GM12878 (cell line): ENCODE results near the gene AHNAK. TPM values are rescaled to one million over a fixed set of nuclear protein-coding genes. Genes with fewer than 3 reads are reported as not detected.

Source experiments
- ATAC-seq: fragments of 200-7000 bp; cut with Tn5 transposase; 3 replicates; pipeline ENCODE4 v1.9.1; 2020; ENCODE audit warnings: mild to moderate bottlenecking, moderate library complexity
- BruUV-seq: library from RNA; stranded (reverse); fragments of 400-500 nt; replicated peaks from 2 replicates; lab custom pipeline; 2021; lab: Mats Ljungman, UMichigan
- CTCF ChIA-PET: fragments of 300-600 bp; sonication (Branson Sonifier 250); formaldehyde crosslinking; extraction: SDS; loops from one replicate; lab custom pipeline; 2021; ENCODE audit warnings: inconsistent platforms; lab: Yijun Ruan, JAX
- POLR2A ChIA-PET: fragments of 350-600 bp; formaldehyde crosslinking; extraction: SDS; loops from one replicate; lab custom pipeline; 2021; ENCODE audit warnings: inconsistent platforms; lab: Charles Lee
- RAD21 ChIA-PET: fragments of 300-600 bp; sonication (Branson Sonifier 250); formaldehyde crosslinking; loops from one replicate; lab custom pipeline; 2023; ENCODE audit warnings: antibody characterized with exemption; ENCODE audit not compliant: unreplicated experiment; lab: Charles Lee
- SMC1A ChIA-PET: fragments of 300-600 bp; sonication (Branson Sonifier 250); formaldehyde crosslinking; loops from one replicate; lab custom pipeline; 2023; ENCODE audit not compliant: unreplicated experiment, uncharacterized antibody; lab: Charles Lee
- DNase-seq: peaks from one replicate; pipeline ENCODE4 v3.0.0-alpha.2; 2011; ENCODE audit warnings: low read depth, low spot score
- FAIRE-seq: peaks from 3 replicates; lab custom pipeline; 2011; peaks lifted over from hg19 to GRCh38; lab: Jason Lieb, UNC
- H2AFZ ChIP-seq: 2 replicates; pipeline ENCODE4 v1.6.0; 2011; ENCODE audit warnings: low read depth, low read length, control low read depth; ENCODE audit not compliant: control insufficient read depth
- H3K27ac ChIP-seq: 2 replicates; pipeline ENCODE4 v1.5.1; 2011; ENCODE audit warnings: control low read depth; ENCODE audit not compliant: control insufficient read depth, insufficient read depth
- H3K27me3 ChIP-seq, 2 experiments: replicated peaks in 1 of 2; 2 replicates each; pipeline versions ENCODE4 v1.6.0 to v1.6.1; 2011; ENCODE audit warnings: low read length in 1 of 2; ENCODE audit not compliant: control insufficient read depth in 2 of 2, insufficient read depth in 2 of 2
- H3K36me3 ChIP-seq, 2 experiments: 2 replicates each; pipeline ENCODE4 v1.5.1; 2011; ENCODE audit warnings: low read length in 1 of 2; ENCODE audit not compliant: control insufficient read depth in 2 of 2, insufficient read depth in 2 of 2
- H3K4me1 ChIP-seq: 2 replicates; pipeline ENCODE4 v1.6.1; 2011; ENCODE audit warnings: mild to moderate bottlenecking, low read length, moderate library complexity, mixed read lengths; ENCODE audit not compliant: control insufficient read depth, insufficient read depth
- H3K4me2 ChIP-seq: 2 replicates; pipeline ENCODE4 v1.6.0; 2011; ENCODE audit warnings: control low read depth; ENCODE audit not compliant: control insufficient read depth, insufficient read depth
- H3K4me3 ChIP-seq: fragments of 200-600 bp; sonication (generic); 2 replicates; pipeline ENCODE4 v1.5.1; 2016
- H3K79me2 ChIP-seq: 2 replicates; pipeline ENCODE4 v1.6.0; 2011; ENCODE audit warnings: low read length; ENCODE audit not compliant: control insufficient read depth, insufficient read depth
- H3K9ac ChIP-seq: 2 replicates; pipeline ENCODE4 v1.8.0; 2011; ENCODE audit warnings: low read length, control low read depth, mixed read lengths; ENCODE audit not compliant: control insufficient read depth, insufficient read depth
- H3K9me3 ChIP-seq: replicated peaks from 3 replicates; pipeline ENCODE4 v1.5.1; 2011; ENCODE audit warnings: mild to moderate bottlenecking, low read length; ENCODE audit not compliant: control insufficient read depth, insufficient read depth
- H4K20me1 ChIP-seq: 2 replicates; pipeline ENCODE4 v1.6.0; 2011; ENCODE audit not compliant: control insufficient read depth, insufficient read depth
- CBX5 ChIP-seq: sonication (generic); IDR thresholded peaks from 2 replicates; pipeline ENCODE4 v1.6.1; 2016; ENCODE audit warnings: low read depth, moderate library complexity, mild to moderate bottlenecking, inconsistent platforms
- E4F1 ChIP-seq: fragments of 450-650 bp; IDR thresholded peaks from 2 replicates; pipeline ENCODE4 v1.6.1; 2018; ENCODE audit warnings: borderline replicate concordance, mild to moderate bottlenecking; ENCODE audit not compliant: partially characterized antibody
- MTA2 ChIP-seq: fragments of 450-650 bp; IDR thresholded peaks from 2 replicates; pipeline ENCODE4 v1.6.1; 2016; ENCODE audit warnings: low read depth, mild to moderate bottlenecking, moderate library complexity
- MYC ChIP-seq: IDR thresholded peaks from 2 replicates; pipeline ENCODE4 v1.6.1; 2011; ENCODE audit warnings: mild to moderate bottlenecking, low read length, moderate library complexity, inconsistent platforms; ENCODE audit not compliant: insufficient read depth, insufficient replicate concordance, insufficient read length, severe bottlenecking
- POU2F2 ChIP-seq: IDR thresholded peaks from 3 replicates; pipeline ENCODE4 v1.6.1; 2011; ENCODE audit warnings: low read depth, mild to moderate bottlenecking, low read length, borderline replicate concordance
- RBBP5 ChIP-seq: fragments of 200-600 bp; sonication (generic); conservative IDR thresholded peaks from 2 replicates; pipeline ENCODE4 v1.6.1; 2016
- RELB ChIP-seq: fragments of 450-650 bp; IDR thresholded peaks from 2 replicates; pipeline ENCODE4 v1.6.1; 2017; ENCODE audit warnings: low read depth, mild to moderate bottlenecking, moderate library complexity
- SIN3A ChIP-seq: IDR thresholded peaks from 2 replicates; pipeline ENCODE4 v1.6.1; 2012; ENCODE audit warnings: low read depth, low read length, improper control_type of control experiment
- TAF1 ChIP-seq: IDR thresholded peaks from 2 replicates; pipeline ENCODE4 v1.6.1; 2011; ENCODE audit warnings: mild to moderate bottlenecking, low read depth, low read length, borderline replicate concordance
- TCF3 ChIP-seq: IDR thresholded peaks from 2 replicates; pipeline ENCODE4 v1.6.1; 2012; ENCODE audit warnings: low read depth, mild to moderate bottlenecking, low read length, borderline replicate concordance; ENCODE audit not compliant: insufficient read depth
- WGBS: methylation state at CpG from one replicate; pipeline ENCODE4 v1.1.6; 2016; ENCODE audit warnings: low lambda C conversion rate; ENCODE audit not compliant: insufficient replicate concordance, insufficient coverage; ENCODE audit errors: missing lambda C conversion rate; 5-methylcytosine and 5-hydroxymethylcytosine counted together
- in situ Hi-C: fragments of 300-500 bp; cut with MboI; formaldehyde crosslinking; loops from 9 replicates; pipeline ENCODE4 v1.14.3; 2018; ENCODE audit warnings: mixed read lengths
- intact Hi-C: fragments of 100-400 bp; cut with micrococcal nuclease; formaldehyde crosslinking; loops from one replicate; pipeline ENCODE4 v1.14.2; 2022; ENCODE audit not compliant: unreplicated experiment
- polyA plus RNA-seq, 11 experiments: library from polyadenylated mRNA; depleted of rRNA in 4 of 11; unstranded in 6 of 11; stranded (reverse) in 5 of 11; fragments of >200 nt; fragmentation: Nextera tagmentation in 4 of 11; fragmentation: Illumina TruSeq in 1 of 11; extraction: Ambion mirVana in 4 of 11; extraction: Trizol in 1 of 11; gene quantifications; 1 replicate in 1 of 11; 2 replicates in 10 of 11; pipeline versions ENCODE4 v1.2.1 to v1.2.3, GENCODE V29; 2011 to 2016; ENCODE audit warnings: inconsistent platforms in 2 of 11, missing spikeins in 2 of 11, low read depth in 1 of 11
- total RNA-seq, 4 experiments: library from RNA; depleted of rRNA in 3 of 4; stranded (reverse); fragments of >200 nt in 3 of 4; fragmentation: Illumina TruSeq in 1 of 4; extraction: Trizol in 1 of 4; gene quantifications; 2 replicates each; pipeline versions ENCODE4 v1.2.1 to v1.2.3, GENCODE V29; 2013 to 2021
- TF ChIP-seq, protein P1 (sequence below): fragments of 450-650 bp; IDR thresholded peaks from 2 replicates; pipeline ENCODE4 v1.6.1; 2014; ENCODE audit warnings: mild to moderate bottlenecking
- TF ChIP-seq, protein P2 (sequence below): fragments of 450-650 bp; formaldehyde crosslinking; IDR thresholded peaks from 2 replicates; pipeline ENCODE4 v1.4.0; 2022; ENCODE audit warnings: mild to moderate bottlenecking, moderate library complexity

Gene AHNAK
- total and polyA plus RNA-seq, 10 of the 15 experiments (the other 5 are each of a cell fraction or from before 2014, with no cell fraction given): 0.76 to 90.3 (median 19.4) TPM

GRCh38 chr11:62500650-62501030 is 46.0 kb downstream of the AHNAK start (continued):
- no peak for TF ChIP-seq E4F1
- no peak for TF ChIP-seq SIN3A

DNA sequence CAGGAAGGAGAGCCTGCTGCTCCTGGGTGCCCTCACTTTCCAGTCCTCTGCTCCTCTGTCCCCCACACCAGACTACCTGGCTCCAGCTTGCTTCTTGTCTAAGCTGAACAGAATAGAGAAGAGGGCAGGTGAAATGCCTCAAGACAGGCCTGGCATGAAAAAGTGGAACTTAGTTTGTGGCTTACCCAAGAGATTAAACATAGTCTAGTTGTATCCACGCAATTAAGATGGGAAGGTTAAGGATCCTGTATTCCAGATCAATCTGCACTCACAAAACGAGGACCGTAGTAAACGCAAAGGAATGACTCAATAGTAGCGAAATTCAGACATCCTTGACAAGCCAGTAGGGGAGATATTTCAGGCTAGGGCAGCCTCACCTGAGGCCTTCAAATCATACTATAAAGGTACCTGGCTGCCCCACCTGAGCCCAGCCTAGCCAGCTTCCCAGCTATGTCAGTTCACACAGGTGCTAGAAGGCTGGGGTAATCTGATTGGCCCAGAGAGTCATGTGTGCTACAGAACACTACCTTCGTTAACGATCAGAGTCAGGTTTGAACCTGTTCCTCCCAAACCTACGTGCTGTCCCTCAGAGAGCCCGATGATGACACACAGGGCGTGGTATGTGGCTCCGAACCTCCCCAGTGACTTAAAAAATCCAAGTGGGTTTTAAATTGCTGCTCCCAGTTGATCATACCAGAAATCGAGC is 46.5 kb downstream of the AHNAK start:
- DNase-seq: no peak
- no peak for FAIRE-seq
- H3K27me3 ChIP-seq: peaks cover 0 to 5% of the 10 kb centered on the region in 2 experiments; a peak in 1 of 4 replicates
- TF ChIP-seq, protein P1, sequence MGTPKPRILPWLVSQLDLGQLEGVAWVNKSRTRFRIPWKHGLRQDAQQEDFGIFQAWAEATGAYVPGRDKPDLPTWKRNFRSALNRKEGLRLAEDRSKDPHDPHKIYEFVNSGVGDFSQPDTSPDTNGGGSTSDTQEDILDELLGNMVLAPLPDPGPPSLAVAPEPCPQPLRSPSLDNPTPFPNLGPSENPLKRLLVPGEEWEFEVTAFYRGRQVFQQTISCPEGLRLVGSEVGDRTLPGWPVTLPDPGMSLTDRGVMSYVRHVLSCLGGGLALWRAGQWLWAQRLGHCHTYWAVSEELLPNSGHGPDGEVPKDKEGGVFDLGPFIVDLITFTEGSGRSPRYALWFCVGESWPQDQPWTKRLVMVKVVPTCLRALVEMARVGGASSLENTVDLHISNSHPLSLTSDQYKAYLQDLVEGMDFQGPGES: no peak
- TF ChIP-seq RBBP5 (no peak), MYC (no peak), POU2F2 (no peak), CBX5 (no peak), TAF1 (no peak), RELB (no peak), TCF3 (no peak), MTA2 (no peak)
- TF ChIP-seq, protein P2, sequence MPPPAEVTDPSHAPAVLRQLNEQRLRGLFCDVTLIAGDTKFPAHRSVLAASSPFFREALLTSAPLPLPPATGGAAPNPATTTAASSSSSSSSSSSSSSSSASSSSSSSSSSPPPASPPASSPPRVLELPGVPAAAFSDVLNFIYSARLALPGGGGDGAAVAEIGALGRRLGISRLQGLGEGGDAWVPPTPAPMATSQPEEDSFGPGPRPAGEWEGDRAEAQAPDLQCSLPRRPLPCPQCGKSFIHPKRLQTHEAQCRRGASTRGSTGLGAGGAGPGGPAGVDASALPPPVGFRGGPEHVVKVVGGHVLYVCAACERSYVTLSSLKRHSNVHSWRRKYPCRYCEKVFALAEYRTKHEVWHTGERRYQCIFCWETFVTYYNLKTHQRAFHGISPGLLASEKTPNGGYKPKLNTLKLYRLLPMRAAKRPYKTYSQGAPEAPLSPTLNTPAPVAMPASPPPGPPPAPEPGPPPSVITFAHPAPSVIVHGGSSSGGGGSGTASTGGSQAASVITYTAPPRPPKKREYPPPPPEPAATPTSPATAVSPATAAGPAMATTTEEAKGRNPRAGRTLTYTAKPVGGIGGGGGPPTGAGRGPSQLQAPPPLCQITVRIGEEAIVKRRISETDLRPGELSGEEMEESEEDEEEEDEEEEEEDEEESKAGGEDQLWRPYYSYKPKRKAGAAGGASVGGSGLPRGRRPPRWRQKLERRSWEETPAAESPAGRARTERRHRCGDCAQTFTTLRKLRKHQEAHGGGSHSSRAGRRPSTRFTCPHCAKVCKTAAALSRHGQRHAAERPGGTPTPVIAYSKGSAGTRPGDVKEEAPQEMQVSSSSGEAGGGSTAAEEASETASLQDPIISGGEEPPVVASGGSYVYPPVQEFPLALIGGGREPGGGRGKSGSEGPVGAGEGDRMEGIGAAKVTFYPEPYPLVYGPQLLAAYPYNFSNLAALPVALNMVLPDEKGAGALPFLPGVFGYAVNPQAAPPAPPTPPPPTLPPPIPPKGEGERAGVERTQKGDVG (CRISPR knock-in tag): no peak
- CTCF ChIA-PET: interaction anchor here (4.8 to 5.8 kb wide), 2 partner anchors 42 to 59 kb away, joined by 28 to 52 read pairs; no protein-coding TSS in a partner anchor
- no peak overlapping the region for H3K4me3 ChIP-seq
- no peaks in the 10 kb centered on the region for H4K20me1 ChIP-seq
- BruUV-seq: no TSS peak
- RAD21 ChIA-PET: interaction anchor here (0.7 to 2.2 kb wide), 5 partner anchors 10 to 91 kb away, joined by 3 to 13 read pairs (median 5); partner anchors contain the start of gene TUT1
- SMC1A ChIA-PET: interaction anchor here (1.0 to 4.6 kb wide), 3 partner anchors 14 to 59 kb away, joined by 3 to 22 read pairs (median 20); no protein-coding TSS in a partner anchor
- in situ Hi-C loops: no loop called here
- H3K9ac ChIP-seq: no peak overlapping the region
- no peaks in the 10 kb centered on the region for H3K79me2 ChIP-seq
- H3K27ac ChIP-seq: no peak overlapping the region
- H3K4me2 ChIP-seq: no peak overlapping the region
- H3K9me3 ChIP-seq: no peaks in the 10 kb centered on the region
- H3K4me1 ChIP-seq: no peaks in the 10 kb centered on the region
- WGBS: 59% methylated on average over 12 of the region's 12 CpGs
- peak; percentile 41 for ATAC-seq
- POLR2A ChIA-PET: interaction anchor here (0.7 kb wide), 1 partner anchor 40 kb away, joined by 3 read pairs; no protein-coding TSS in a partner anchor
- no peaks in the 10 kb centered on the region for H3K36me3 ChIP-seq
- H2AFZ ChIP-seq: no peak overlapping the region
- intact Hi-C loops: no loop called here
